ENCODE measurements around the gene TP73. TPM values are rescaled to one million over a fixed set of nuclear protein-coding genes. Genes with fewer than 3 reads are reported as not detected.

The TP73 gene
- total RNA-seq, 2 donors from 2014 or later = 5.1 to 15.1 TPM

DNA sequence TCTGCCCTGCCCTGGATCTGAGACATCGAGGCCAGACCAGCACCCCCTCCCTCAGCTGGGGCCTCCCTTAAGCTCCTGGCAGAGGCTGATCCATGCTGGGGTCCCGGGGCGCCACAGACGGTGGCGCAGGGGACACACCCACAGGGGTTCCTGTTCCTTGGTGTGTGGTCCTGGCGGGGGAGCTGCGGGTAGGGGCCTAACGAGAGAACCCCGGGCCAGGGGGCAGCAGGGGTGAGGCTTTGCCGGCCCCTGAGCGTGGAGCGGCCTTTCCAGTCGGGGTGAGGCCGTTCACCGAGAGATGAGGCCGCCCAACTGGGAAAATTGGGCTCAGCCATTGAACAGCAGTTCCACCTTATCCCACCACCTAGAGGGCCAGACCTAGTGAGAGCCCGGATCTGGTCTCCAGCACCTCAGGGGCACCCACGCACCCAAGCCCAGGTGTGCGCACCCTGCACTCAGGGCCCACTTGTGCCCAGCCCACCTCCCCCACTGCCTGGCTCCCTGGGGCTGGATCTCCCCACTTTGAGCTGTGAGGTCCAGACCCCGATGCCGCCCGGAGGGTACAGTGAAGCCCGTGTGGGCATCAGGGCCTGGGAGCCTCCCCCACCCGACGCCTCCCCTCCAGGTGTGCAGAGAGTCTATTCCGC is 54.5 kb downstream of the TP73 start:
- intact Hi-C loops (cut with DNase I) = no loop called here
- H3K4me3 ChIP-seq = no peak overlapping the region
- H3K27me3 ChIP-seq (replicated peaks; ENCODE audit: insufficient read depth) = peaks cover 3% of the 10 kb centered on the region
- H3K4me1 ChIP-seq (replicated peaks) = peaks cover 4% of the 10 kb centered on the region
- WGBS = 69% methylated on average over 13 of the region's 26 CpGs
- H3K9me3 ChIP-seq = no peaks in the 10 kb centered on the region
- no peak for DNase-seq (ENCODE audit: low spot score)
- no peaks in the 10 kb centered on the region for H3K36me3 ChIP-seq
- TF ChIP-seq POLR2AphosphoS5 (IDR thresholded peaks at IDR 0.05) (no peak), POLR2A (IDR thresholded peaks at IDR 0.05) (no peak)
- TF ChIP-seq, protein P1, sequence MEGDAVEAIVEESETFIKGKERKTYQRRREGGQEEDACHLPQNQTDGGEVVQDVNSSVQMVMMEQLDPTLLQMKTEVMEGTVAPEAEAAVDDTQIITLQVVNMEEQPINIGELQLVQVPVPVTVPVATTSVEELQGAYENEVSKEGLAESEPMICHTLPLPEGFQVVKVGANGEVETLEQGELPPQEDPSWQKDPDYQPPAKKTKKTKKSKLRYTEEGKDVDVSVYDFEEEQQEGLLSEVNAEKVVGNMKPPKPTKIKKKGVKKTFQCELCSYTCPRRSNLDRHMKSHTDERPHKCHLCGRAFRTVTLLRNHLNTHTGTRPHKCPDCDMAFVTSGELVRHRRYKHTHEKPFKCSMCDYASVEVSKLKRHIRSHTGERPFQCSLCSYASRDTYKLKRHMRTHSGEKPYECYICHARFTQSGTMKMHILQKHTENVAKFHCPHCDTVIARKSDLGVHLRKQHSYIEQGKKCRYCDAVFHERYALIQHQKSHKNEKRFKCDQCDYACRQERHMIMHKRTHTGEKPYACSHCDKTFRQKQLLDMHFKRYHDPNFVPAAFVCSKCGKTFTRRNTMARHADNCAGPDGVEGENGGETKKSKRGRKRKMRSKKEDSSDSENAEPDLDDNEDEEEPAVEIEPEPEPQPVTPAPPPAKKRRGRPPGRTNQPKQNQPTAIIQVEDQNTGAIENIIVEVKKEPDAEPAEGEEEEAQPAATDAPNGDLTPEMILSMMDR (IDR thresholded peaks at IDR 0.05) = no peak
- peak overlapping the region; percentile 14 to 17 for H3K27ac ChIP-seq

DNA sequence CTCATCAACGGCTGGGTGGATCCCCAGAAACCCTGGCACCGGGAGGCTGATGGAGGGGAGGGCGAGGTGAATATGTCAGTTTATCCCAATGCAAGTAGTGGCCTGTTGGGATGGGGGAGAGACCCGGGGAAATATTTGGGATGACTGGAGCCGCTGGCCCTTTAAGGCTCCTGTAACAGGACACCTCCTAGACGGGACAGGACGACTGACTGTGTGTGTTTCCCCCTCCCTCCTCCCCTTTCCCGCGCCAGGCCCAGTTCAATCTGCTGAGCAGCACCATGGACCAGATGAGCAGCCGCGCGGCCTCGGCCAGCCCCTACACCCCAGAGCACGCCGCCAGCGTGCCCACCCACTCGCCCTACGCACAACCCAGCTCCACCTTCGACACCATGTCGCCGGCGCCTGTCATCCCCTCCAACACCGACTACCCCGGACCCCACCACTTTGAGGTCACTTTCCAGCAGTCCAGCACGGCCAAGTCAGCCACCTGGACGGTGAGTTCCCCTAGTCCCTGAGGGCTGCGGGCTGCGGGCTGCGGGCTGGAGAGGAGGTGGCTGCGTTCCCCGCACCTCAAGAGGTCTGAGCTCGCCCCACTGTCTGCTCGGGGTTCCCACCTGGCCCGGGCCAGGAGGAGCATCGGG is 55.1 kb downstream of the TP73 start:
- intact Hi-C loops (cut with DNase I) = no loop called here
- peaks cover 4% of the 10 kb centered on the region for H3K4me1 ChIP-seq (replicated peaks)
- 28% methylated on average over 33 of the region's 35 CpGs for WGBS
- DNase-seq (ENCODE audit: low spot score) = peak; percentile 62
- peak overlapping the region; percentile 10 to 31 for H3K27ac ChIP-seq
- H3K36me3 ChIP-seq = no peaks in the 10 kb centered on the region
- peak overlapping the region; percentile 12 to 15 for H3K4me3 ChIP-seq
- H3K9me3 ChIP-seq = no peaks in the 10 kb centered on the region
- TF ChIP-seq POLR2A (IDR thresholded peaks at IDR 0.05) = no peak
- TF ChIP-seq POLR2AphosphoS5 (IDR thresholded peaks at IDR 0.05) = peak; percentile 55
- peaks cover 3% of the 10 kb centered on the region for H3K27me3 ChIP-seq (replicated peaks; ENCODE audit: insufficient read depth)

DNA sequence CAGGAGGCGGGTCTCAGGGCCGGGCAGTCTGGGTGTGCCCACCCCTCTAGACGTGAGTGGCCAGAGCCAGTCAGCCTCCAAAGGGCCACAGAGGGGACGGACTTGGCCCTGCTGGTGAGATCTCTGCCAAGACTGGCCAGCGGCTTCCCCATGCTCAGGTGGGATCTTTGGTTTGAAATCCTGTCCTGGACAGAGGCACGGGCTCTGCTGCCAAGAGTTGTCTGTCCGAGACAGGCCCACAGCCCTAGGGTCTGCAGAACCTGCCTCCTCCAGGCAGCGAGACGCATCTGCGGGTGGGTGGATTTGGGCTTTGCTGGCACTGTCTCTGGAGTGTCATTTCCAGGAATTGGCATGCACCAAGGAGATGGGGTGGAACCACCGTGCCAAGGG is 55.6 kb downstream of the TP73 start:
- H3K27ac ChIP-seq = peak overlapping the region; percentile 10 to 31
- peaks cover 4% of the 10 kb centered on the region for H3K4me1 ChIP-seq (replicated peaks)
- 45% methylated on average over 11 of the region's 11 CpGs for WGBS
- H3K36me3 ChIP-seq = no peaks in the 10 kb centered on the region
- H3K27me3 ChIP-seq (replicated peaks; ENCODE audit: insufficient read depth) = peaks cover 3% of the 10 kb centered on the region
- H3K4me3 ChIP-seq = peak overlapping the region; percentile 12 to 15
- intact Hi-C loops (cut with DNase I) = no loop called here
- no peaks in the 10 kb centered on the region for H3K9me3 ChIP-seq
- no peak for DNase-seq (ENCODE audit: low spot score)
- TF ChIP-seq, protein P1 (IDR thresholded peaks at IDR 0.05) = no peak
- TF ChIP-seq POLR2AphosphoS5 (IDR thresholded peaks at IDR 0.05) (no peak), POLR2A (IDR thresholded peaks at IDR 0.05) (no peak)

DNA sequence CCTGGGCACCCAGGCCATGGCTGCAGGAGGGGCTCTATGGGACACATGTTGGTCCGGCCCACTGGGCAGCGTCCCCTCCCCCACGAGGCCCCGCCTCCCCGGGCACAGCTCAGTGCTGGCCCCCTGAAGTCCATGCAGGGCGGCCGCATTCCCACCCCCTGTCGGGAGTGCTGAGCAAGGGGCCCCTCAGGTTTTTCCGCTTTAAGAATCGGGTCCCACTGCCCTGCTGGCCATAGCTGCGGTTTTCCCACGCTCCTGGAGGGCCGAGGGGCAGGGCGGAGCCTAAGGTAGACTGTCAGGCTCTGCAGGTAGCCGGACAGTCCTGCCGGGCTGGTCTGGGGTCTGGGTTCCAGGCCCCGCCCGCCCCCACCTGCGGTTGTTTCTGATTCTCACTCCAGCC is 56.5 kb downstream of the TP73 start:
- peak overlapping the region in 1 of 2 donors; percentile 29 for H3K27ac ChIP-seq
- H3K27me3 ChIP-seq (replicated peaks; ENCODE audit: insufficient read depth) = peaks cover 5% of the 10 kb centered on the region
- WGBS = 29% methylated on average over 17 of the region's 19 CpGs
- intact Hi-C loops (cut with DNase I) = no loop called here
- H3K36me3 ChIP-seq = no peaks in the 10 kb centered on the region
- peak overlapping the region; percentile 12 to 15 for H3K4me3 ChIP-seq
- peak; percentile 33 for DNase-seq (ENCODE audit: low spot score)
- peaks cover 4% of the 10 kb centered on the region for H3K4me1 ChIP-seq (replicated peaks)
- TF ChIP-seq POLR2A (IDR thresholded peaks at IDR 0.05) (no peak), POLR2AphosphoS5 (IDR thresholded peaks at IDR 0.05) (peak; percentile 45)
- no peaks in the 10 kb centered on the region for H3K9me3 ChIP-seq

DNA sequence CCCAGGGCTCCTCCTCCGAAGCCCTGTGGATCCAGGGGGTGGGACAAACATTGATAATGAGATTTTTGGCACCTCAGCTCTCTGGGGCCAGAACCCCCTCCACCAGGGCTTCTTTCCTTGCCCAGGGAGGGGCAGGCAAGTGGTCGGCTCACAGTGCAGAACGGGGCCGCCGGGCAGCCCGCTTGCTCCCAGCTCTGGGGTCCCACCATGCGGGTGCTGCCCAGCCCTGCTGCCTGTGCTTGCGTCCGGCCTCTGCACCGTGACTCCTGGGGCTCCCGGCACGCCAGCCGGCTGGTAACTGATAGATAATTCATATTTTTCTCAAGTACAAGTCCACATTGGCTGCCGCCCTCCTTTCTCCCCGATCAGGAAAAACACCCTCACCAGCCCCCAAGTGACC is 57.9 kb downstream of the TP73 start:
- Histone ChIP-seq H3K9me3 (no peaks in the 10 kb centered on the region), H3K4me1 (replicated peaks) (peaks cover 4% of the 10 kb centered on the region), H3K4me3 (no peak overlapping the region), H3K27ac (no peak overlapping the region), H3K27me3 (replicated peaks; ENCODE audit: insufficient read depth) (peaks cover 5% of the 10 kb centered on the region), H3K36me3 (no peaks in the 10 kb centered on the region)
- WGBS = 87% methylated on average over 15 of the region's 15 CpGs
- intact Hi-C loops (cut with DNase I) = no loop called here
- TF ChIP-seq, protein P1 (IDR thresholded peaks at IDR 0.05) = no peak
- TF ChIP-seq POLR2A (IDR thresholded peaks at IDR 0.05) (no peak), POLR2AphosphoS5 (IDR thresholded peaks at IDR 0.05) (no peak)
- DNase-seq (ENCODE audit: low spot score) = no peak
